Ishikawa (cell line): ENCODE results near the gene AMFR.
A peak's percentile ranks its signal among the peaks of the same experiment; 100 is the strongest.

ENCODE experiments used
- CEBPB ChIP-seq: IDR thresholded peaks from 2 replicates; pipeline ENCODE4 v1.6.1; 2012
- CREB1 ChIP-seq: IDR thresholded peaks from 2 replicates; pipeline ENCODE4 v1.6.1; 2012; ENCODE audit warnings: low read depth
- EGR1 ChIP-seq: IDR thresholded peaks from 2 replicates; pipeline ENCODE4 v1.6.1; 2012
- EP300 ChIP-seq: IDR thresholded peaks from 2 replicates; pipeline ENCODE4 v1.6.1; 2012; ENCODE audit warnings: borderline replicate concordance
- FOXM1 ChIP-seq: IDR thresholded peaks from 2 replicates; pipeline ENCODE4 v1.6.1; 2012; ENCODE audit warnings: low read depth, borderline replicate concordance
- MAX ChIP-seq: IDR thresholded peaks from 2 replicates; pipeline ENCODE4 v1.6.1; 2012
- NFIC ChIP-seq: IDR thresholded peaks from 2 replicates; pipeline ENCODE4 v1.6.1; 2012
- RAD21 ChIP-seq: IDR thresholded peaks from 2 replicates; pipeline ENCODE4 v1.6.1; 2012; ENCODE audit warnings: low read depth
- REST ChIP-seq: IDR thresholded peaks from 2 replicates; pipeline ENCODE4 v1.6.1; 2012; ENCODE audit warnings: low read depth, mild to moderate bottlenecking
- TAF1 ChIP-seq: IDR thresholded peaks from 2 replicates; pipeline ENCODE4 v1.6.1; 2012; ENCODE audit warnings: low read depth, mild to moderate bottlenecking
- TCF12 ChIP-seq: IDR thresholded peaks from 2 replicates; pipeline ENCODE4 v1.6.1; 2012; ENCODE audit warnings: low read depth
- TEAD4 ChIP-seq: IDR thresholded peaks from 2 replicates; pipeline ENCODE4 v1.6.1; 2012
- USF1 ChIP-seq: IDR thresholded peaks from 2 replicates; pipeline ENCODE4 v1.6.1; 2012
- YY1 ChIP-seq: IDR thresholded peaks from 2 replicates; pipeline ENCODE4 v1.6.1; 2012; ENCODE audit warnings: low read depth
- ZBTB7A ChIP-seq: IDR thresholded peaks from 2 replicates; pipeline ENCODE4 v1.6.1; 2012; ENCODE audit warnings: low read depth

The AMFR gene

GRCh38 chr16:56320056-56320455, 105.3 kb downstream of the AMFR start:
- TF ChIP-seq TEAD4 (no peak), MAX (no peak), NFIC (no peak), FOXM1 (no peak), EGR1 (no peak), YY1 (no peak), CEBPB (no peak), TAF1 (no peak), RAD21 (no peak)

- no peak for TF ChIP-seq TAF1
These were observed 106.0 kb downstream of the AMFR start for GRCh38 chr16:56319376-56319775.

GRCh38 chr16:56318827-56319140, 106.6 kb downstream of the AMFR start:
- no peak for TF ChIP-seq REST
- TF ChIP-seq USF1: no peak
- no peak for TF ChIP-seq RAD21
- TF ChIP-seq EGR1: no peak
- TF ChIP-seq CEBPB: no peak

- TF ChIP-seq RAD21: peak; percentile 96
- no peak for TF ChIP-seq USF1
- 0 out of 2 replicates have a peak, but pooled peaks have one; percentile 35 for TF ChIP-seq YY1
- 0 out of 2 replicates have a peak, but pooled peaks have one; percentile 41 for TF ChIP-seq MAX
- TF ChIP-seq CEBPB: no peak
These were observed 107.1 kb downstream of the AMFR start for GRCh38 chr16:56317998-56318826.

GRCh38 chr16:56316545-56316944, 108.8 kb downstream of the AMFR start:
- TF ChIP-seq USF1 (no peak), RAD21 (no peak), CEBPB (no peak), TEAD4 (no peak), TCF12 (no peak), ZBTB7A (no peak), EP300 (no peak), EGR1 (no peak), CREB1 (no peak), MAX (no peak), REST (no peak), TAF1 (no peak), YY1 (no peak), NFIC (no peak), FOXM1 (no peak)

GRCh38 chr16:56315955-56316354, 109.4 kb downstream of the AMFR start:
- TF ChIP-seq ZBTB7A: no peak
- TF ChIP-seq CEBPB: no peak
- no peak for TF ChIP-seq REST
- TF ChIP-seq YY1: no peak
- TF ChIP-seq NFIC: no peak
- no peak for TF ChIP-seq RAD21
- TF ChIP-seq EGR1: no peak
- no peak for TF ChIP-seq EP300
- TF ChIP-seq TAF1: no peak
- TF ChIP-seq FOXM1: no peak
- TF ChIP-seq CREB1: no peak
- TF ChIP-seq TEAD4: no peak
- TF ChIP-seq USF1: no peak
- no peak for TF ChIP-seq TCF12
